Stimulated activated CD4-positive, alpha-beta T cell treated with anti-CD3 and anti-CD28 coated beads, Interleukin-1b, Interleukin-23, amount 100 ng/mL, for 24 hours (primary cell): Measurements from ENCODE around the gene UNC13D.

Source experiments
- DNase-seq, 4 experiments: peaks; one replicate each; pipeline ENCODE4 v3.0.0-alpha.2; 2020; ENCODE audit warnings: low read depth in 4 of 4, low spot score in 1 of 4

UNC13D gene

GRCh38 chr17:75834928-75835653 lies 9.1 kb downstream of the UNC13D start:
- DNase-seq = no peak

GRCh38 chr17:75834279-75834920 lies 9.8 kb downstream of the UNC13D start:
- DNase-seq = no peak

- DNase-seq = no peak
Measured at GRCh38 chr17:75832652-75833400, 11.4 kb downstream of the UNC13D start.

DNA sequence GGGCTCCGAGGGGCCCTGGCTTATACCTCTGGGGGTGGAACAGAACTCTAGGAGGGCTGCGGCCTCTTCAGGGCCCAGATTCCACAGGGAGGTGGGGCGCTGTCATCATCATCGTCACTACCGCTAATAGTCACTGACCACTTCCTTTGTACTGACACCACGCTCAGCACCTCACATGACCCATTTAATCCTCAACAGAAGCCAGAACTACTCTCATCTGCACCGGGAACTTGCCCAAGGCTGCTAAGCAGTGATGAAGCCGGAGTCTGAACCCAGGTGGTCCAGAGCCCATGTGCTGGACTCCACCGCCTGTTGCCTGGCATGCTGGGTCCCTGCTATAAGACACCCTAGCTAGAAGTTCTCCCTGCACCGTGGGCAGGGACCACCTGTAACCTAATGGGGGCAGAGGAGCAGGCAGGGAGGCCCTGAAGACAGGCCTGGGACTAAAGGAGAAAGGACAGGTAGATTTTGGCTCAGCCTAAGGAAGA lies 12.0 kb downstream of the UNC13D start:
- no peak for DNase-seq

- no peak for DNase-seq
Measured at GRCh38 chr17:75831032-75831571, 13.1 kb downstream of the UNC13D start.

- DNase-seq = peak in 1 of 4 experiments; percentile 30
Measured at GRCh38 chr17:75830164-75831031, 13.8 kb downstream of the UNC13D start.

DNA sequence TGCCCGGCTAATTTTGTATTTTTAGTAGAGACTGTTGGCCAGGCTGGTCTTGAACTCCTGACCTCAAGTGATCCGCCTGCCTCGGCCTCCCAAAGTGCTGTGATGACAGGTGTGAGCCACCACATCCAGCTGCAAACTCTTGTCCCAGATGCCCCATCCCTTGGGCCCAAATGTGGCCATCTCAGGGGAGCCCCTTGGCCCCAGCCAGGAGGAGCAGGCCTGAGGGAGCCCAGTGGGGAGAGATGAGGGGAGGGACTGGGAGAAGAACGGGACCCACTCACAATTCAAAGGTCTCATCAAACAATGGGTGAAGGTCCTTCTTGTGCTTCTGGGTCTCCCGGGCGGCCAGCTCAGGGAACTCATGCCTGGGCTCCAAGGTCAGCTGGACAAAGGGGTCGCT lies 14.5 kb downstream of the UNC13D start:
- no peak for DNase-seq

- DNase-seq = no peak
Measured at GRCh38 chr17:75828741-75829140, 15.5 kb downstream of the UNC13D start.

DNA sequence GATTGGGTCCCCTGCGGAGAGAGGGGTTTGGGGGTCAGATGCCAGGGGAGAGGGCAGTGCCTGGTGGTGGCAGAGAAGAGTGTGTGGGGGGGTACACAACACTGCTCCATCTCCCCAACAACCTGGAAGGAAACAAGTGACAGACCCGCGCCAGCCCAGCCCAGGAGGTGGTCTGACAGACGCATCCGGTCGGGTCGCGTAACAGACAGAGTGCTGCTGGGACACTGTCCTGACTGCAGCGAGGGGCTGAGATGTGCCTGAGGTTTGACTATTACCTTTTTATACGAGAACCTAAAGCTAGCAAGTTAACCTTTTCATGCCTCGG lies 16.2 kb downstream of the UNC13D start:
- no peak for DNase-seq

DNA sequence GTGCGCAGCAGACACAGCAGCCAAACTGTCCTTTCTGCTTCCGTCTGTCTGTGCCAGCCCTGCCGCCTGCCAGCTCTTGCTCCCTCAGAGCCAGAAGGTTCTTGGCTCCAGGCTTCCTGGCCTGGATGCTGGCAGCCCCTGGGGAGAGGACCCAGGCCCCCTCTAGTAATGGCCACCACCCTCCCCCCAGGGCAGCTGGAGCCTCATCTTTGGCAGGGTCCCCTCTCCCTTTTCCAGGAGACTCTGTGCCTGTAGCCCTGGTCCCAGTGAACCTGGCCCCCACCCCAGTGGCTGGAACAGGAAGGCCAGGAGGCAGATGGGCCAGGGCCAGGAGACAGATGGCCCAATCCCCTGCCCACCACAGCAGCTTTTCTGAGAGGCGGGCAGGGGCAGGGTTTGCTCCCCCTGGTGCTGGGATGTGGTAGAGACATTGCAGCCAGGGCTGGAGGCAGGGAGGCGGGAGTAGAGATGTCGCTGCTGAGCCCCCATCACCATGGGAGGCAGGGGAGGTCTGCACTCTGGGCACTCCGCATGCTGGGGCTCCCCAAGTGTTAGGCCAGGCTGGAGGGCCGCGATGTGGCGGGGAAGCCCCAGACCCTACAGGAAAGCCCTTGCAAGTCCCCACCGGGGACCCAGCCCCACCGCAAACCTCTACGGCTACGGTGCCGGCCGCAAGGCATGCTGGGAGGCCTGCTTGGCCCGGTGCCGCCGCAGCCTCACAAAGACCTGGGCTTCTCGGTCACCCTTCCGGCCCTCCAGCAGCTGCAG lies 16.7 kb downstream of the UNC13D start:
- peak in 2 of 4 experiments; percentile 46 to 50 for DNase-seq

DNA sequence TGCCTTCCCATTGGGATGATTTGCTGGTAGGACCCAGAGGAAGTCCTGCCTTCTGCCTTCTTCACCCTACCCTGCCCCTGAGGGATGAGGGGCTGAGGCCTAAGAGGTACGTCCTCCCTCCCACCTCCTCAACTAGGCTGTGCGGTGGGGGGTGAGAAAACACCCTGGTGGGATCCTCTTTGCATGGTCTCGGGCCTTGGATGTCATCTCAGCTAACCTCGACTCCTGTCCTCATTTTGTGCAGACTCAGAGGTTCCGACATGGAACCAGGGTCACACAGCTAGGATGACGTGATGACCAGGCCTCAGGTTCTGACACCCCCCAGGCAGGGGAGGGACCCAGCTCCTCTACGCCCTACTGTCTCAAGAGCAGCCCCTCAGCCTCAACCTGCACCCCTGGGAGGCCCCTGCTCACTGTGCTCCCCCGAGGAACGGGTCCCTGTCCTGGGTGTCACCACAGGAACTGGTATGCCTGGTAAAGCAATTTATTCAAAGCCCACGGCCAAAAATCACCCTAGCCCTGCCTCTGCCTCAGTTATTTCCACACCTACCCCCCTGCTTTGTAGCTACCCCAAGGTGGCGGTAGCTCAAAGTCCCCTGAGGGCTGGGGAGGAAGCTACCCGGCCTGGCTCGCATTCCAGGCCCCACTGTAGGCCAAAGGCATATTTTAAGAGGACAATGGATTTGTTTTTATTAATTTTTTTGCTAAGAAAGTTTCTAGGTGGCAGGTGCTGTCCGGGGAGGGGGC lies 17.5 kb downstream of the UNC13D start:
- DNase-seq = no peak

- DNase-seq = no peak
Measured at GRCh38 chr17:75825748-75826370, 18.3 kb downstream of the UNC13D start.

- DNase-seq = no peak
Measured at GRCh38 chr17:75825149-75825552, 19.1 kb downstream of the UNC13D start.

GRCh38 chr17:75824666-75825065 lies 19.5 kb downstream of the UNC13D start:
- no peak for DNase-seq

GRCh38 chr17:75824050-75824552 lies 20.1 kb downstream of the UNC13D start:
- DNase-seq = no peak

DNA sequence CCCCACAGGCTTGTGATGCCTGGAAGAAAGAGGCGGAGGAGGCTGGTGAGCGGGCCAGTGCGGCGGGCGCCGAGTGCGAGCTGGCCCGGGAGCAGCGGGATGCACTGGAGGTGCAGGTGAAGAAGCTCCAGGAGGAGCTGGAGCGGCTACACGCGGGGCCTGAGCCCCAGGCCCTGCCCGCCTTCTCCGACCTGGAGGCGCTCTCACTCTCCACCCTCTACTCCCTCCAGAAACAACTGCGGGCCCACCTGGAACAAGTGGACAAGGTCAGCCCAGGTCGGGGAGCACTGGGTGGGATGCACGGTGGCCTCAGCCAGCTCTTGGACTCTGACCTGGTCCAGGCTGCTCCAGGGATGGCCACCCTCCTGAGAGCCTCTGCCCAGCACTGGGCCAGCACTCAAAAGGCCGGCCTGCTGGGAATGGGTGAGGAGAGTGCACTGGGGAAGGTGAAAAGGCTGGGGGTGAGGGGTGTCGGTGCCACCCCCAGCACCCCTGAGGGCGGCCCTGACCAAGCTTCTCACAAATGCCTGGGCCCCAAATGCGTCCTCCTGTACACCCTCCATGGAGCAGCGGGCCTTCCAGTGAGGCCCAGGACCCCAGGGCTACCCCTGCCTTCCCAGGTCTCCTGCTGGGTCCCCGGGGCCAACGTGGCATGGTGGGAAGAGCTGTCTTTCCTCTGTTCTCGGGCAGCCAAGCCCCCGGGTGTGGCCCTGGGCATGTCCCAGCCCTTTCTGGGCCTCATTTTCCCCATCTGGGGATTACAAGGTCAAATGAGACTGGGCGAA lies 20.8 kb downstream of the UNC13D start:
- DNase-seq = no peak

- no peak for DNase-seq
Measured at GRCh38 chr17:75822800-75823166, 21.4 kb downstream of the UNC13D start.
